Hepatocyte (in vitro differentiated cells): Measurements from ENCODE around the gene VILL. TPM values are rescaled to one million over a fixed set of nuclear protein-coding genes. Genes with fewer than 3 reads are reported as not detected.
A peak's percentile ranks its signal among the peaks of the same experiment; 100 is the strongest.

Experiments used
- DNase-seq: peaks from one replicate; pipeline ENCODE4 v3.0.0-alpha.2; 2016; ENCODE audit warnings: low spot score
- H2AFZ ChIP-seq: fragments of 200-600 bp; sonication (generic); 2 replicates; pipeline ENCODE4 v1.6.0; 2016; ENCODE audit warnings: antibody characterized with exemption, mild to moderate bottlenecking
- H3K27ac ChIP-seq: fragments of 200-600 bp; sonication (generic); 2 replicates; pipeline ENCODE4 v1.5.1; 2016; ENCODE audit warnings: mild to moderate bottlenecking
- H3K27me3 ChIP-seq: fragments of 200-600 bp; sonication (generic); 2 replicates; pipeline ENCODE4 v1.6.1; 2016
- H3K36me3 ChIP-seq: fragments of 200-600 bp; sonication (generic); replicated peaks from 2 replicates; pipeline ENCODE4 v1.5.1; 2016; ENCODE audit warnings: low read depth; ENCODE audit not compliant: insufficient read depth
- H3K4me1 ChIP-seq: fragments of 200-600 bp; sonication (generic); 2 replicates; pipeline ENCODE4 v1.5.1; 2016; ENCODE audit warnings: mild to moderate bottlenecking, moderate library complexity; ENCODE audit not compliant: insufficient read depth
- H3K4me2 ChIP-seq: fragments of 200-600 bp; sonication (generic); 2 replicates; pipeline ENCODE4 v1.6.0; 2016
- H3K4me3 ChIP-seq: fragments of 200-600 bp; sonication (generic); 2 replicates; pipeline ENCODE4 v1.5.1; 2016; ENCODE audit warnings: mild to moderate bottlenecking
- H3K79me2 ChIP-seq: fragments of 200-600 bp; sonication (generic); 2 replicates; pipeline ENCODE4 v1.6.0; 2017; ENCODE audit warnings: mild to moderate bottlenecking
- H3K9me2 ChIP-seq: fragments of 200-600 bp; sonication (generic); replicated peaks from 2 replicates; pipeline ENCODE4 v1.6.0; 2017; ENCODE audit warnings: mild to moderate bottlenecking; ENCODE audit not compliant: insufficient read depth
- H3K9me3 ChIP-seq: fragments of 200-600 bp; sonication (generic); 2 replicates; pipeline ENCODE4 v1.5.1; 2016; ENCODE audit warnings: low read depth, mild to moderate bottlenecking
- H4K20me1 ChIP-seq: fragments of 200-600 bp; sonication (generic); 2 replicates; pipeline ENCODE4 v1.6.0; 2016; ENCODE audit warnings: mild to moderate bottlenecking; ENCODE audit not compliant: insufficient read depth, poor library complexity, severe bottlenecking
- CTCF ChIP-seq: fragments of 200-600 bp; sonication (generic); IDR thresholded peaks from 2 replicates; pipeline ENCODE4 v1.5.1; 2016; ENCODE audit warnings: antibody characterized with exemption, mild to moderate bottlenecking; ENCODE audit not compliant: poor library complexity
- EZH2 ChIP-seq: fragments of 200-600 bp; sonication (generic); IDR thresholded peaks from 2 replicates; pipeline ENCODE4 v1.6.1; 2016; ENCODE audit warnings: antibody characterized with exemption, mild to moderate bottlenecking, borderline replicate concordance
- EZH2phosphoT487 ChIP-seq: fragments of 200-600 bp; sonication (generic); IDR thresholded peaks from one replicate; pipeline ENCODE4 v1.6.1; 2018; ENCODE audit warnings: antibody characterized with exemption, mild to moderate bottlenecking, low read depth, moderate library complexity; ENCODE audit not compliant: unreplicated experiment, severe bottlenecking
- WGBS: methylation state at CpG from one replicate; pipeline ENCODE4 v1.1.6; 2016; ENCODE audit warnings: low lambda C conversion rate; ENCODE audit errors: missing lambda C conversion rate; 5-methylcytosine and 5-hydroxymethylcytosine counted together
- polyA plus RNA-seq: library from polyadenylated mRNA; unstranded; fragments of >200 nt; fragmentation: Nextera tagmentation; extraction: Ambion mirVana; gene quantifications from 2 replicates; pipeline ENCODE4 v1.2.1, GENCODE V29; 2016
- total RNA-seq: library from RNA; depleted of rRNA; stranded (reverse); fragments of >200 nt; gene quantifications from 2 replicates; pipeline ENCODE4 v1.2.3, GENCODE V29; 2014

Gene VILL
- total and polyA plus RNA-seq, 2 experiments from 2014 or later = 39.3 to 47.4 TPM

- Histone ChIP-seq H3K9me2 (no peaks in the 10 kb centered on the region), H3K4me3 (no peak overlapping the region), H3K36me3 (no peaks in the 10 kb centered on the region), H3K79me2 (no peaks in the 10 kb centered on the region), H3K9me3 (no peaks in the 10 kb centered on the region), H2AFZ (no peak overlapping the region), H3K27me3 (no peaks in the 10 kb centered on the region), H3K27ac (no peak overlapping the region), H3K4me1 (peaks cover 4% of the 10 kb centered on the region), H3K4me2 (no peak overlapping the region), H4K20me1 (no peaks in the 10 kb centered on the region)
- 96% methylated on average over 25 of the region's 27 CpGs for WGBS
- no peak for DNase-seq
- TF ChIP-seq EZH2 (no peak), EZH2phosphoT487 (no peak), CTCF (no peak)
Observed at GRCh38 chr3:38009807-38010591, 19.4 kb downstream of the VILL start.

- H3K79me2 ChIP-seq = no peaks in the 10 kb centered on the region
- no peaks in the 10 kb centered on the region for H3K9me2 ChIP-seq
- H3K27ac ChIP-seq = no peak overlapping the region
- H4K20me1 ChIP-seq = no peaks in the 10 kb centered on the region
- no peak overlapping the region for H3K4me3 ChIP-seq
- no peak overlapping the region for H3K4me2 ChIP-seq
- H3K4me1 ChIP-seq = no peaks in the 10 kb centered on the region
- no peaks in the 10 kb centered on the region for H3K27me3 ChIP-seq
- H2AFZ ChIP-seq = no peak overlapping the region
- WGBS = 96% methylated on average over 21 of the region's 21 CpGs
- H3K36me3 ChIP-seq = no peaks in the 10 kb centered on the region
- TF ChIP-seq EZH2phosphoT487 = no peak
- TF ChIP-seq CTCF = no peak
- no peak for TF ChIP-seq EZH2
- no peak for DNase-seq
- no peaks in the 10 kb centered on the region for H3K9me3 ChIP-seq
Observed at GRCh38 chr3:38011111-38011510, 20.5 kb downstream of the VILL start.

GRCh38 chr3:38015485-38015884, 24.9 kb downstream of the VILL start:
- Histone ChIP-seq H4K20me1 (no peaks in the 10 kb centered on the region), H2AFZ (no peak overlapping the region), H3K4me1 (no peaks in the 10 kb centered on the region), H3K9me2 (no peaks in the 10 kb centered on the region), H3K4me2 (no peak overlapping the region), H3K9me3 (no peaks in the 10 kb centered on the region), H3K27ac (peak overlapping the region; percentile 61), H3K36me3 (no peaks in the 10 kb centered on the region), H3K27me3 (no peaks in the 10 kb centered on the region), H3K4me3 (no peak overlapping the region), H3K79me2 (no peaks in the 10 kb centered on the region)
- DNase-seq = no peak
- WGBS = 83% methylated on average over 3 of the region's 3 CpGs
- TF ChIP-seq EZH2phosphoT487 (no peak), EZH2 (no peak), CTCF (no peak)
